ENCODE measurements around the gene DHX58. TPM values are rescaled to one million over a fixed set of nuclear protein-coding genes. Genes with fewer than 3 reads are reported as not detected.
A peak's percentile ranks its signal among the peaks of the same experiment; 100 is the strongest.

Gene DHX58
- total RNA-seq, 1 experiment from 2014 or later = 5.7 TPM

DNA sequence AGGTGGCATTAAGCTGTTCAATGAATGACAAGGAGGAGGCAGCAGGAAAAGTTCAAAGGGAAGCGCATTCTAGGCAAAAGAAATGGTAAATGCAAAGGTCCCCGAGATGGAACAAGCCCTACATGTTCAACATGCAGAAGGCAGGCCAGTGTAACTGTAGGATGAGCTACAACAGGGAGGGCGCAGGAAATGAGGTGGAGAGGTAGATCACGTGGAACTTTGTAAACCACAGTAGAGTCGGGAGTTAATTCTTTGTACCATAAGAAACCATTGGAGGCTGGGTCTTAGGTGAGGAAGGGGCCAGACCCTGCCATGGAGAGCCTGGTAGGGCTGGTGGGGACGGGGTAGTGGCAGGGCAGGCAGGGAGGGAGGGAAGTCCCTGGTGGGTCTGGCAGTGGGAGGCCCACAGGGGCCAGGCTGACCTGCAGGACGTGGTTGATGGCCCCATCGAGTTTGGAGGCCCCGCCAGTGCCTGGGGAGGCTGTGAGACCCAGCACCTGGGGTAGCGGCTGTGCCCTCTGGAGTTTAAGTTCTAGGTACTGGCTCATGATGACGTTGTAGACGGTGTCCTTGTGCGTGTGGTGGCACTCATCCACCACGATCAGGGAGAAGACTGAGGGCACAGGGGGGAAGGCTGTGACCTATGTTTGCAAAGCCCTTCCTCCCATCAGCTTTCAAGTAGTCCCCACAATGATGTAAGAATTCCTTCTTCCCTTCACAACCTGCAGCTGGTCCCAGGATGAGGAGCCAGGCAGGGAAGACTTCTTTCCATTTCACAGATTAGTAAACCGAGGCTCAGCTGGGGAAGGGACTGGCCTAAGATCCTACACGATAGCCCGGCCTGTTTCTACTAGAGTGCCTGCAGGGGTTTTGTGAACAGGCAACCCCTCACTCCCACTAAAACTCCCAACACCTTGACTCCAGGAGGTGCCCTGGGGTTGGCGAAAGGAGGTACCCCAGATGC lies 1.9 kb downstream of the DHX58 start:
- DNase-seq (ENCODE audit: low read depth) = no peak

- DNase-seq (ENCODE audit: low read depth) = no peak
Measured at GRCh38 chr17:42109086-42109485, 3.4 kb downstream of the DHX58 start.

- DNase-seq (ENCODE audit: low read depth) = no peak
Measured at GRCh38 chr17:42107597-42108576, 4.6 kb downstream of the DHX58 start.

DNA sequence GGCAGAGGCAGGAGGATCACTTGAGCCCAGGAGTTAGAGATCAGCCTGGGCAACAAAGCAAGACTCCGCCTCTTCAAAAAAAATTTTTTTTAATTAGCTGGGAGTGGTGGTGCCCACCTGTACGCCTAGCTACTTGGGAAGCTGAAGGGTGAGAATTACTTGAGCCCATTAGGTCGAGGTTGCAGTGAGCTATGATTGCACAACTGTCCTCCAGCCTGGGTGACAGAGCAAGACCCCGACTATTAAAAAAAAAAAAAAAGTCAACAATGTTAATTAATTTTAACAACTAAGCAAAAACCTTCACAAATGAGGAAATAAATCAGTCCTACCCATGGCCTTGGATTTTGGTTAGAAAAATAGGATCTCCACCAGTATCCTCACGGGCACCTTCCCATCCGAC lies 5.4 kb downstream of the DHX58 start:
- DNase-seq (ENCODE audit: low read depth) = no peak

DNA sequence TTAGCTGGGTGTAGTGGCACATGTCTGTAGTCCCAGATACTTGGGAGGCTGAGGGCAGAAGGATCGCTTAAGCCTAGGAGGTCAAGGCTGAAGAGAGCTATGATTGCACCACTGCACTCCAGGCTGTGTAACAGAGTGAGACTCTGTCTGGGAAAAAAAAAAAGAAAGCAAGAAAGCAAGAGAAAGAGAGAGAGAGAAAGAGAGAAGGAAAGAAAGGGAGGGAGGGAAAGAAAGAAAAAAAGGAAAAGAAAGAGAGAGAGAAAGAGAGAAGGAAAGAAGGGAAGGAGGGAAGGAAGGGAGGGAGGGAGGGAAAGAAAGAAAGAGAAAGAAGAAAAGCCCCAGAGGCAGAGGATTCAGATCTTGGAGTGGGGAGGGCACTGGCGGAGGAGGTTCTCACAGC lies 6.5 kb downstream of the DHX58 start:
- DNase-seq (ENCODE audit: low read depth) = no peak

GRCh38 chr17:42104264-42104663 lies 8.2 kb downstream of the DHX58 start:
- DNase-seq (ENCODE audit: low read depth) = no peak

GRCh38 chr17:42103221-42103954 lies 9.1 kb downstream of the DHX58 start:
- DNase-seq (ENCODE audit: low read depth) = no peak

DNA sequence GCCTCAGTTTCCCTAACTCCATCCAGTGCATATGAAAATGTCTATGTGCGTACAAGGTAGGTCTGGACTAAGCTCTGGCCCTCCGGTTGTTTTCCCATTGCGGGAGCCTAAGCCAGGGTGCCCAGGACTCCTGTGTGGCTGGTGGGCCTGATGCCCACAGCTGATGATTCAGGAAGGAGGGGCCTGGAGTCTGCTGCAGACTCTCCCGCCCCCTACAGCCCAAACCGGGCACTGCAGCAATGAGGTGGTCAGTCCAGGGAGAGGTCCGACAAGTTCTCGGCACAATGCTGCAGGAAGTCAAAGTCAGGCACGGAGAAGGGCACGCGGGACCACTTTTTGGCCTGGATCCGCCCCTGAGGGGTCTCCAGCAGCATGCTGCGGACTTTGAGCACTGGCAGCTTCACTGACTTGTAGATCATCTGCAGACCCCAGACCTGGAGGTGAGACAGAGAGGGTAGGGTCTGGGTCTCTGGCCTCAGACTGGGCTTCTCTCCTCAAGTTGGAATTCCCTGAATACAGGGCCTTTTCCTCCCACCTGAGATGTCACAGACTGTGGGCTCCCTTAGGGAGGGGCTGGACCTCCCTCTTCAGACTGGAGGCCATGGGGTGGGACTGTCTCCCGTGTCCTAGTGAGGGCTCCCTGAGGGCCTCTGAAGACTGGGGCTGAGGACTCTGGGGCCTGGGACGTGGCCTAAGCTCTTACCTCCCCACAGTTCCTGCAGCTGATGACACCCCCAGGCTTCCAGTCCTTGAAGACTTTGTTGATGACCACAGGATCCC lies 10.8 kb downstream of the DHX58 start:
- DNase-seq (ENCODE audit: low read depth) = peak; percentile 66

DNA sequence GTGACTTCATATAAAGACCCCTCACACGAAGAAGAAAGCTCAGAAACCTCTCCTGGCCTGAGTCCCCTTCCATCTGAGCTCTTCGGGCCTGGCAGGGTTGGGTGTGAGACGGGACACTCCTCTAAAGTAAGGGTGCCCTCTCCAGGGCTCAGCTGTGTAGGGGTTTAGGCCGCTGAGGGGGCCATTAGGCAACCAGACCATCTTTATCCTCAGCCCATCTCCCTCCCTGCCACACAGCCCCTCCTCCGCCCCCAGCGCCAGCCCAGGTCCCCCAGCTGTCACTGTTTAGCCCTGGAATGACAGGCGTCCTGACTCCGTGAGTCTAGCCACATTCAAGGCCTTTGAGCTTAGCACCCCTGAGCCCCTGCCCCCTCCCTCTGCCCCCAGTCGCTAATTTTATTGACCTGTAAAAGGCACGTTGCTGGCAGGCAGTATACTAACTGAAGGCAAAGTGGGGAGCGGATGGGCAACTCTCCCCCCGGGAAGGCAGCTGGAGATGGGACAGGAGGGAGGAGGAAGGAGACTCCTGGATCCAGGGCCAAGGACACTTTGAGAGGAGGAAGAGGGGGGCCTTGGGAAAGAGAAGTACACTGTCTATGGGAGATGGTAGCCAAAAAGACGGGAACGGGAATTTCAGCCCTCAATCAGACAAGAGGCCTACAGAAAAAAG lies 13.6 kb downstream of the DHX58 start:
- no peak for DNase-seq (ENCODE audit: low read depth)

DNA sequence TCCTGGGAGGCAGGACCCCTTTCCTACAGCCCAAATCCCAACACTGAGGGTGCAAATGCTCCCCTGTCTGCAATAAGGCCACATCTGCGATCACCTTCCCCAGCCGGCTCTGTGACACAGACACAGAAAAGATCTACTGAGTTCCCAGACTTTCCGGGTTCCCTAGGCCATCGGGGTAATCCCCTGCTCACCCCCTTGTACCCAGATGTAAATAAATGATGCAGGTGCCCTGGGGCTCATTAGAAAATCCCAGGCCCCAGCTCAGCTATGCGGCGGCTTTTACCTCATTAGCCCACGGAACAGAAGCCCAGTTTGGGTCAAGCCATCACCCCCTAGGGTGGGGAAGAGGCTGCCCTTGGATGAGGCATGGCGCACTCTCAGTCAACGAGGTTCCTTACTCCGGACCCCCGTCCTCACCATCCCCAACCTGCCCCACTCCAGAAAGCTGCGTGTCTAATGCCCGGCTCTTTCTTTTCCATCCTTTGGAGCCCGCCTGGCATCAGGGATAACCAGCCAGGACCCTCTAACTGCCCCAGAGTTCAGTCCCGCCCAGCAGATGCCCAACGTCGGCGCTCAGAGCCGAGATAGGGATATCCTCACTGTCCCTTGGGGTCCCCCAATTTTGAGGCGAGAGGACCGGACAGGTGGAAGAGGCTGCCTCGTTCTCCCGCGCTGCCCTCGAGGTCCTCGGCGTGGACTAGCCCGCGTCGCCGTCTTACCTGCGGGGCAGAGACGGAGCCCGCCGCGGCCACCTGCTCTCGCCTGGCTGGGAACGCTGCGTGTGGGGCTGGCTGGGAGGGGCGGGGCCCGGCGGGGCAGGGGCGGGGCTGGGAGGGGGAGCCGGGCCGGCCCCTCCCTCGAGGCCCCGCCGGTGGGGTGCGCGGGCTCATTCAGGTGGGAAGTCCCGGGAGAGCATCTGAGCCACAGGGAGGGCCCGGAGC lies 14.6 kb downstream of the DHX58 start, which contains the start of gene ZNF385C:
TSS of gene ZNF385C (minus strand) at position 783 of the 941 bp plus-strand sequence. CDS start 35,417 bp downstream, outside the sequence.
- no peak for DNase-seq (ENCODE audit: low read depth)

DNA sequence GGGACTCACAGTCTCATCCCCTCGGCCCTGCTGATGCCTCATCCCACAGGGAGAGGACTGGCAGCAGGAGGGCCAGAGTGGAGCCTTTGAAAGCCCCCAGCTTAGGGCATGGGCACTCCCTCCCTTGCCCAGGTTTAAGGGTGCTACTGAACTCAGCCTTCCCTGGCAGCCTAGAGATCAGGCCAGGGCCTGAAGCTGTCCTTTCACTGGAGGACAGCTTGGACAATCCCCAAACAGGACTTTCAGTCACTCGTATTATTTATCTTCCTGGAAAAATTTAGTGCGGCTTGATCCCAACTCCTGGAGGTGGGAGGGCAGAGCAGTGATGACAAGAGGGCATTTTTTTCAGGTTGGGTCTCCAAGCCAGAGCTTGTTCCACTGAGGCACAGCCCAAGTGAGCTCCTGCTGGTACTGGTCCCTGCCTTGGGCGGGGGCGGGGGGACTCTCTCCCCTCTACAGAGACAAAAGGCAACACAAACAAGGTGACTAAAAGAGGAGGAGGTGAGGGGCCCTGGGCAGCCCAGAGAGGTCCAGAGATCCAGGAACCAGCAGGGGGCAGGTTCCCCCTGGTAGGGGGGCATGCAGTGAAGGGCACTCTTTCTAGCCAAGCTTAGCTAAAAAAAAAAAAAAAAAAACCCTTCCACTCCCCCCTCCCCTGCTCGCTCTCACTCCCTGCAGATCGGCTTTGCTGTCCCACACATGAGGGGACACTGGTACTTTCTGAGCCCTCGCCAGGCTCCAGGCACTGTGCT lies 16.0 kb downstream of the DHX58 start:
- DNase-seq (ENCODE audit: low read depth) = no peak

DNA sequence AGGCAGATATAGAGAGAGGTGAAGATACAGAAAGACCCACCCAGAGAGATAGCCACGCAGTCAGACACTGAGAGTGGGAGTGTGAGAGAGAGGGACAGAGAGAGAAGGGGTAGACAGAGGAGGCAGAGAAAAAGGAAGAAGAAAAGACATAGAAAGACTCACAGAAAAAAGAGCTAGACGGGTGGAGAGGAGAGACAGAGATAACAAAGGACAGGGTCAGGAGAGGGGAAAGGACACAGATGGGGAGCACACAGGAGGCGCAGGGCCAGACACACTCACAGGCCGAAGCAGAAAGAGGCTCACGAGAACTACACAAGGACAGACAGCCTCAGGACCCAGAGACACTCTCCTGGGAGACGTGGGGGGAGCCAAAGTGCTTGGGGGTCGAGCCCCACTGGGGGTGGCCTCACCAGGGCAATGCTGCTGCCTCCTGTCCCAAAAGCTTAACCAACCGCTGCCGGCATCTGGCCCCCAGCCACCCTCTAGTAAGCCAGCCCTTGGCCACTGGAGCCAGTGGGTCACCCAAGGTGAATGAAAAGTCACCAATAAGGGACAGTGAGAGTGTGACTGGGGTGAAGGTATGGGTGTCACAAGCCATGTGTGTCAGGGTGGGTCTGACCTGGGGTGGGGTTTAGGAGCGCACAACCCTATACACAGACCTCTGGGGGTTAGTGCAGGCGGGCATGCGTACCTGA lies 18.0 kb downstream of the DHX58 start:
- DNase-seq (ENCODE audit: low read depth) = no peak

- no peak for DNase-seq (ENCODE audit: low read depth)
Measured at GRCh38 chr17:42092939-42093338, 19.6 kb downstream of the DHX58 start.

DNA sequence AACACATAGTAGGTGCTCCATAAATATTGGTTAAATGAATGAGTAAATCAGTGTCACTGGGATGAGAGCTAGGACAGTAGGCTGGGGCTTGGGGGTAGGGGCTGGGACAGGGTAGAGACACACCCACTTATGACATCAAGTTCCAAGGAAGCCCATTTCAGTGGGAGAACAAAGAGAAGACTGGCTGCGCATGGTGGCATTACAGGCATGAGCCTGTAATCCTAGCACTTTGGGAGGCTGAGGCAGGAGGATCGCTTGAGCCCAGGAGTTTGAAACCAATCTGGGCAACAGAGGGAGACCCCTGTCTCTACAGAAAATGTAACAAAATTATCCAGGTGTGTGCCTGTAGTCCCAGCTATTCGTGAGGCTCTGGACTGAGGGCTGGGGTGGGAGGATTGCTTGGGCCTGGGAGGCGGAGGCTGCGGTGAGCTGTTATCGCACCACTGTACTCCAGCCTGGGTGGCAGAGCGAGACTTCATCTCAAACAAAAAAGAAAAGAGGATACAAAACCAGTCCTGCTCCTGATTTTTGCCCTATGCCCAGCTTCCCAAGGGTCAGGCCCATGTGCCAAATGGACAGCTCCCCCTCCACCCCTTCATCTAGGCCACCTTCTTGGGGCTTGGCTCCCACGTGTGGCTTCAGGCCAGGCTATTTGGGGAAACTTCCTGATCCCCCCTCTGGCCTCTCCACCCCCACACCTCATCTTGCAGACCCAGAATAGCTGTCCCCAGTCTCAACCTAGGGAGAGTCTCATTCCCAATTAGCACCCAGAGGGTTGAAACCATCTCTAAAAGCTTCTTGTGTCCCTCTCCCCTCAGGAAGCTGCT lies 21.3 kb downstream of the DHX58 start:
- DNase-seq (ENCODE audit: low read depth) = no peak

- DNase-seq (ENCODE audit: low read depth) = no peak
Measured at GRCh38 chr17:42088736-42089135, 23.8 kb downstream of the DHX58 start.

All from HT1080 (cell line).